ENCODE results near the gene FARS2.
A peak's percentile ranks its signal among the peaks of the same experiment; 100 is the strongest.
"Not testable (repeated sequence)": the region's sequence is repeated elsewhere in the genome, so short reads cannot be mapped to it uniquely, and the experiment has no call there.

FARS2 gene

DNA sequence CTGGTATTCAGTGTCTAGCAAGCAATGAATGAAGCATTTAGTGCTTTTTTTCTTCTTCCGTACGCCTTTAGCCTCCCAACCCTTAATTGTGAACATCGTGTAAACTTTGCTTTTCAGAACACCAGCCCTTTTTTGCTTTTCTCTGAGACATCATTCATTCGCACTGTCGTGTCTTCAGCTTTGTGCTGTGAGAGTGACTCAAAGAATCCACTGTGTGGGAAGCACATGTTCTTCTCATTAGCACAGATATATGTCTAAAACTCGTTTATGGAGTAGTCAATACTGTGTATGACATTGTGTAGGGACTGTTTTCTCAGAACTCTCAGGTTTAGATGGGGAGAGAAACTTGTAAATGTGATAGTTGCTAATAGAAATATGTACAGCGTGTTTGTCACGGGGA lies 279.1 kb downstream of the FARS2 start:
- Mint-ChIP-seq H3K27ac (peak overlapping the region; percentile 18), H3K4me3 (no peak overlapping the region), H3K36me3 (peaks cover 23% of the 10 kb centered on the region), H3K4me1 (ENCODE audit: low read depth) (peaks cover 14% of the 10 kb centered on the region), H3K27me3 (no peaks in the 10 kb centered on the region), H3K9me3 (ENCODE audit: low read depth) (no peaks in the 10 kb centered on the region)

DNA sequence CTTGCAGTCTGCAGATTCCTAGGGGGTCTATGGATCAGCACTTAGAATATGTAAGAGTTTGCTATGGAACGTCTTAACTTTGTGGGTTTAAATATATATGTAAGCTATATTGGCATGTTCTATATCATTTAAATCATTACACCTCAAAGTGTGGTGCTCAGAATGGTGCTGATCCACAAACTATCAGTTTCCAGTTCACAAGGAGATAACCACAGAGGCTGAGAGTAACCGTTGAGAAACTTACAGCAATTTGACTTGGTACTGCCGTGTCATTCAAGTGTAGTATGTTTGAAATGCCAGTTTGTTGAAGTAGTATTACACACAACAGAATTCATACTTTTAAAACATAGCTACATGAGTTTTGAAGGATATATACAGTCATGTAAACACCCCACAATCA lies 279.7 kb downstream of the FARS2 start:
- Mint-ChIP-seq H3K36me3 (peaks cover 22% of the 10 kb centered on the region), H3K4me3 (no peak overlapping the region), H3K4me1 (ENCODE audit: low read depth) (peaks cover 14% of the 10 kb centered on the region), H3K27me3 (no peaks in the 10 kb centered on the region), H3K9me3 (ENCODE audit: low read depth) (no peaks in the 10 kb centered on the region), H3K27ac (no peak overlapping the region)

DNA sequence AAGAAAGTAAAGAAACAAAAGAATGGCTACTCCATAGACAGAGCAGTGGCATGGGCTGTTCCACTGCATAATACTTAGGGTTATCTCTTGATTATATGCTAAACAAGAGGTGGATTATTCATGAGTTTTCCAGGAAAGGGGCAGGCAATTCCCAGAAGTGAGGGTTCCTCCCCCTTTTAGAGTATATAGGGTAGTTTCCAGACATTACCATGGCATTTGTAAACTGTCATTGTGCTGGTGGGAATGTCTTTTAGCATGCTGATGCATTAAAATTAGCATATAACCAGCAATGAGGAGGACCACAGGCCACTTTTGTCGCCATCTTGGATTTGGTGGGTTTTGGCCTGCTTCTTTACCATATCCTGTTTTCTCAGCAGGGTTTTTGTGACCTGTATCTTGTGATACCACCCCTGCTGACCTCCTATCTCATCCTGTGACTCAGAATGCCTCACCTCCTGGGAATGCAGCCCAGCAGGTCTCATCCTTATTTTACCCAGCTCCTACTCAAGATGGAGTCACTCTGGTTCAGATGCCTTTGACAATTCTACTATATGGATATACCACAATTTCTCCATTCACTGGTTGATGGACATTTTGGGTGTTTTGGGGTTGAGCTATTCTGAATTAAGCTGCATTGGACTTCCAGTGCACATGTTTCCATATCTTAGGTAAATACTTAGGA lies 280.6 kb downstream of the FARS2 start:
- H3K4me3 Mint-ChIP-seq = no peak overlapping the region
- H3K9me3 Mint-ChIP-seq (ENCODE audit: low read depth) = no peaks in the 10 kb centered on the region
- no peak overlapping the region for H3K27ac Mint-ChIP-seq
- peaks cover 14% of the 10 kb centered on the region for H3K4me1 Mint-ChIP-seq (ENCODE audit: low read depth)
- peaks cover 26% of the 10 kb centered on the region for H3K36me3 Mint-ChIP-seq
- no peaks in the 10 kb centered on the region for H3K27me3 Mint-ChIP-seq

DNA sequence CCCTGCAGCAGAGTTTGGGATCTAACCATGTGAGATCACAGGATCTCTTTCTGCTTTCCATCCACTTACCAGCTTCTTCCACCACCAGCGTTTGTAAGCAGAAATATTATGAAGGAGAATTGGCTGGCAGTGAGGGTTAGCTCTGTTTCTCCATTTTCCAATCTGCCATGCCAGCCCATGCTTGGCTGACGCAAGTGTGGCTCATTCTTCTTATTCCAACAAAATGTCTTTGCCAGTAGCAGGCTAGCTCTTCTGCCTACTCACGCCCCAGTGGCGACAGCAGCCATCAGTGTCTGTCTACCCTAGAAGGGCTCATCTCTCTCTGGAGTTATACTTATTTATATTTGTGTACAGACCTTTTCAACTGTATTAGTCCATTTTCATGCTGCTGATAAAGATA lies 286.2 kb downstream of the FARS2 start:
- Mint-ChIP-seq H3K4me1 (ENCODE audit: low read depth) (peaks cover 2% of the 10 kb centered on the region), H3K4me3 (no peak overlapping the region), H3K36me3 (peaks cover 45% of the 10 kb centered on the region)

DNA sequence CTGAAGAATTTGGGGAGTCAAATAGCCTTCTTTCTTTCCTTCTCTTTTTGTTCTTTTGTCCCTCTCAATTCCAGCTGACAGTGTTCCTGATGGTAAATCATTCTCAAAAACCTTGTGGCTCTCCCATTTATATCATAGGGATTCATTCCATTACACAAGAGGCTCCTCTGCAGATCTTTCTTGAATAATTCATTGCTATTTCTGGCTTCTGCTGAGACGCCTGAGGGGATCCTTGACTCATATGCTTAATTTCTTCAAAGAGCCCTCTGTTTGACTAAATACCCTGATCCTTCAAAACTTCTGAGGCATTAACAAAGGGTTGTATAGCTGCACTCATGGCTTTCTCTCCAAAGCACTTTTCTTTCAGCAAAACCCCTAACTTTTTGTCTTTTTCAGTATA lies 289.3 kb downstream of the FARS2 start:
- no peak overlapping the region for H3K4me3 Mint-ChIP-seq
- H3K27ac Mint-ChIP-seq = no peak overlapping the region
- H3K4me1 Mint-ChIP-seq (ENCODE audit: low read depth) = peaks cover 2% of the 10 kb centered on the region
- peaks cover 36% of the 10 kb centered on the region for H3K36me3 Mint-ChIP-seq
- no peaks in the 10 kb centered on the region for H3K27me3 Mint-ChIP-seq
- peaks cover 8% of the 10 kb centered on the region for H3K9me3 Mint-ChIP-seq (ENCODE audit: low read depth)

More for the DNA sequence above, 286.2 kb downstream of the FARS2 start:
- Mint-ChIP-seq H3K27ac (no peak overlapping the region), H3K9me3 (ENCODE audit: low read depth) (peaks cover 8% of the 10 kb centered on the region), H3K27me3 (no peaks in the 10 kb centered on the region)

DNA sequence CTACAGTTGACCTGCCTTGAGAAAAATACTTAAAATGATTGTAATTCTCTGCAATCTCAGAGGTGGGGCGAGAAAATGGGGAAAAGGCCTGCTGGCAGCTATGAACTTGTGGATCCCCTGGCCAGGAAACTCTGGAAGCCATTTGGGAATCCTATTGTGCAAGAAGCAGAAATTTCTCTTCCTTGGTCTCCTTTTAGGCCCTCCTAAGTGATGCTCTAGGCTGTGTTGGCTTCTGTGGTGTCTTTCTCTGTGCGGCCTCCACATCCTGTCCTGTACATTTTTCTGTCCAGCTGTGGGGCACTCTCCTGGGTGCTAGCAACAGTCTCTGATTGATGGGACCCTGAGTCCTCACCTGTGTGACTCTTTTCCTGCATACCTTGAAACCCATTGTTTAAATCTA lies 290.9 kb downstream of the FARS2 start:
- Mint-ChIP-seq H3K27me3 (no peaks in the 10 kb centered on the region), H3K4me3 (no peak overlapping the region), H3K36me3 (peaks cover 30% of the 10 kb centered on the region), H3K9me3 (ENCODE audit: low read depth) (peaks cover 8% of the 10 kb centered on the region), H3K27ac (no peak overlapping the region), H3K4me1 (ENCODE audit: low read depth) (peaks cover 2% of the 10 kb centered on the region)

DNA sequence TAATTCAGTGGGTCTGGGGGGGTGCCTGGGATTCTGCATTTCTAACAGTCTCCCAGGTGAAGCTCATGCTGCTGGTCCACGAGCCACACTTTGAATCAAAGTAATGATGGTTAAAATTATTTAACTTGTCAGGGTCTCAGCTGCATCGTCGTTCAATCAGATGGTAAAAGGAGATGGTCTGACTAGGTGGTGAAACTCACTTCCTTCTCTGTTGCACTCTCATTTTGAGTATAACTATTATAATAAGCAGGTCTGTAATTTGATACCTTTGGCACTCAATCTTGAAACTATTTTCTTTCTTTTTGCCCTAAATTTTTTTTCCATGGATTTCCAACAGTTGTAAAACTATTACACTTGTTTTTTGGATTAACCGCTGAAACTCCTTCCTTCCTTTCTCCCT lies 292.5 kb downstream of the FARS2 start:
- Mint-ChIP-seq H3K27ac (no peak overlapping the region), H3K27me3 (no peaks in the 10 kb centered on the region), H3K4me1 (ENCODE audit: low read depth) (peaks cover 4% of the 10 kb centered on the region), H3K36me3 (peaks cover 19% of the 10 kb centered on the region), H3K4me3 (no peak overlapping the region), H3K9me3 (ENCODE audit: low read depth) (peaks cover 8% of the 10 kb centered on the region)

DNA sequence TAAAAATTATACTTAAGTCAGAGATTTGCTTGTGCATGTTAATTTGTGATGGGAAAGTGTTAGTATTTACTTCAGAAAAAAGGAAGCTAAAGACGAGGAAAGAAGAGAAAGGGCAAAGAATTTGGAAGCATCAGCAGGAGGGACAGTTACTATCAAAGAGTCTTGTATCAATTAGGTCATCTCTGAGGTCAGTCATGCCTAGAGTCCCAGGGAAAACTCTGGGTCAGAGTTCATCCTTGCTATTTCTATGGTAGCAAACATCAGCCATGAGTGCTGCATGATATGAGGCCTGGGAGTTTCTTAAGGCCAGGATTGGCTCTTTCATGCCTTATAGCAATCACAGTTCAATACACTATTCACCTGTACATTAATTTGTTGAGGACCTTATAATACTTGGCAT lies 292.9 kb downstream of the FARS2 start:
- H3K36me3 Mint-ChIP-seq = peaks cover 18% of the 10 kb centered on the region
- no peak overlapping the region for H3K4me3 Mint-ChIP-seq
- peaks cover 3% of the 10 kb centered on the region for H3K4me1 Mint-ChIP-seq (ENCODE audit: low read depth)
- H3K27me3 Mint-ChIP-seq = no peaks in the 10 kb centered on the region
- H3K9me3 Mint-ChIP-seq (ENCODE audit: low read depth) = peaks cover 8% of the 10 kb centered on the region
- no peak overlapping the region for H3K27ac Mint-ChIP-seq

DNA sequence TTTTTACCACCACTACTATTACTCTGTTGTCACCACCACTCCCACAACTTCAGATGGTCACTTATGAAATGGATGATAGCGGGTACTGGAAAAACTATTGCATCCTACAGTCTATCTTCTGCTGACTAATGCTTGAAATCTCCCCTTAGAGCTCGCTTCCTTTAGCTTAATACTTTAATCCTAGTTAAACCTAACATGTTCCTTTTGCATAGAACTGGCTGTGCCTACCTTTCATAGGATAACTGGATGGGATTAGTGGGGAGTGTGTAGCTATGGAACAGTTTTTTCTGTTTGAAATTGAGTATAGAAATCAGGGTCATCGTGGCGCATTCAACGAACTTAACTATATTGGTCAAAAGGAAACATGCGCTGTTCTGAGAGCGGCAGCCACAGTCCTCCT lies 294.7 kb downstream of the FARS2 start:
- Mint-ChIP-seq H3K27me3 (no peaks in the 10 kb centered on the region), H3K9me3 (ENCODE audit: low read depth) (no peaks in the 10 kb centered on the region), H3K4me1 (ENCODE audit: low read depth) (peaks cover 2% of the 10 kb centered on the region)

DNA sequence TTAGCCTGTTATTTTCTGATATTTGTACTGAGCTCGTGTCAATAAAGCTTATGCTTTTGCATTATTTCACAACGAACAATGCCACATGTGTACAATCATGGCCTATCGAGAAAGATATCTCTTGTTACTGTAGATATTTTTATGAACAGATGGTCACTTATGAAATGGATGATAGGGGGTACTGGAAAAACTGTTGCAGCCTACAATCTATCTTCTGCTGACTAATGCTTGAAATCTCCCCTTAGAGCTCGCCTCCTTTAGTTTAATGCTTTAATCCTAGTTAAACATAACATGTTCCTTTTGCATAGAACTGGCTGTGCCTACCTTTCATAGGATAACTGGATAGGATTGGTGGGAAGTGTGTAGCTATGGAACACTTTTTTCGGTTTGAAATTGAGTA lies 296.2 kb downstream of the FARS2 start:
- Mint-ChIP-seq H3K4me3 (no peak overlapping the region), H3K27ac (no peak overlapping the region), H3K27me3 (no peaks in the 10 kb centered on the region), H3K4me1 (ENCODE audit: low read depth) (peaks cover 5% of the 10 kb centered on the region), H3K36me3 (peaks cover 10% of the 10 kb centered on the region), H3K9me3 (ENCODE audit: low read depth) (no peaks in the 10 kb centered on the region)

More for the DNA sequence above, 294.7 kb downstream of the FARS2 start:
- Mint-ChIP-seq H3K36me3 (peaks cover 9% of the 10 kb centered on the region), H3K4me3 (no peak overlapping the region), H3K27ac (no peak overlapping the region)

DNA sequence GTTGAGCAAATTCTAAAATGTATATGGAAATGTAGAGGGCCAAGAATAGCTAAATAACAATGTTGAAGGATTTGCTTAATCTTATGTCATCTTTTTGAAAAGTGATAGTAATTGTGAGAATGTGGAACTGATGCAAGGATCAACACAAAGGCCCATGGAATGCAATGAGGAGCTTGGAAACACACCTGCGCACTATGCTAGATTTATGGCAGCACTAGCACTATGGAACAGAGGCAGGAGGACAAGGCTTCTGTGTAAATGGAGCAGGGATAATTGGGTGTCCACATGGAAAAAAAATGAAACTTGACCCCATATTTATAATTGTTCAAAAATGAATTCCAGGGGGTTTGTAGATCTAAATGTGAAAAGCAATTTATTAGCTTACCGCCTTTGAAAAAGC lies 298.3 kb downstream of the FARS2 start:
- H3K36me3 Mint-ChIP-seq = peaks cover 10% of the 10 kb centered on the region
- peaks cover 7% of the 10 kb centered on the region for H3K4me1 Mint-ChIP-seq (ENCODE audit: low read depth)
- no peak overlapping the region for H3K4me3 Mint-ChIP-seq
- no peaks in the 10 kb centered on the region for H3K27me3 Mint-ChIP-seq
- no peak overlapping the region for H3K27ac Mint-ChIP-seq
- H3K9me3 Mint-ChIP-seq (ENCODE audit: low read depth) = peaks cover 3% of the 10 kb centered on the region

DNA sequence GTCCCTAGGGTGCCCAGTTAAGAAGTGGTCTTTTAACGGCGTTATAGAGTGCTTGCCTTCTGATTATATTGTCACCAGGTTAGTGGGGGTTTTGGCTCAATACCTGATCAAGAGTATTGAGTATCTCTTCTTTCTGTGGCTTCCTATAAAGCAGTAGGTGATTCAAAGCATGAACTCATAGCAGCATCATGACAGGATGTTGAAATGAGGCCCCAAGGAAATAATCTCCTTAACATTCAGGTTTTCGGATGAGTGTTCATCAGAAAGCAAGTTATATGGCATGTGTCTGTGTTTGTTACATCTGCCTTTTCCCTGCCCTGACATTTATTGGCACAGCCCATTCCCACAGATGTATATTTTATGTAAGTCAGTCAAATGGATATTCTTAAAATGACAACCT lies 301.0 kb downstream of the FARS2 start:
- H3K9me3 Mint-ChIP-seq (ENCODE audit: low read depth) = peaks cover 3% of the 10 kb centered on the region
- H3K36me3 Mint-ChIP-seq = peaks cover 13% of the 10 kb centered on the region
- H3K4me3 Mint-ChIP-seq = no peak overlapping the region
- H3K27ac Mint-ChIP-seq = no peak overlapping the region
- H3K27me3 Mint-ChIP-seq = no peaks in the 10 kb centered on the region
- H3K4me1 Mint-ChIP-seq (ENCODE audit: low read depth) = peaks cover 13% of the 10 kb centered on the region

DNA sequence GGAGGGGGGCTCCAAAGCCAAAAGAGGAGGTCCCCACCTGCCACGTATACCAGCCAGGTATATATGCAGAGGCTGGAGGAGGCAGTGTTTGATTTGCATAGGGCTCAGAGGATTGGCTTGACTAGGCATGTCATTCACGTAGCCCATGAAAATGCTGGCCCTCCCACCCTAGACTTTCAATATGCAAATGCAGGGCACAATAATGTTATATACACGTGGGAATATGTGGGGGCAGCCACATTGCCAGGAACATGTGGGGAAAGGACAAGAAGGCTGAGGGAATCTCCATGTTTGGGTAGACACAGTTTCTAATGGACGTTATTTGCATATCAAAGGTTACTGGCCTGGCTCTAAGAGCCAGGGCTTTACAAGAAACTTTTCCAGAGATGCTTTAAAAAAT lies 301.8 kb downstream of the FARS2 start:
- Mint-ChIP-seq H3K36me3 (peaks cover 13% of the 10 kb centered on the region), H3K27ac (no peak overlapping the region), H3K4me1 (ENCODE audit: low read depth) (peaks cover 19% of the 10 kb centered on the region), H3K4me3 (no peak overlapping the region), H3K27me3 (no peaks in the 10 kb centered on the region), H3K9me3 (ENCODE audit: low read depth) (peaks cover 3% of the 10 kb centered on the region)

DNA sequence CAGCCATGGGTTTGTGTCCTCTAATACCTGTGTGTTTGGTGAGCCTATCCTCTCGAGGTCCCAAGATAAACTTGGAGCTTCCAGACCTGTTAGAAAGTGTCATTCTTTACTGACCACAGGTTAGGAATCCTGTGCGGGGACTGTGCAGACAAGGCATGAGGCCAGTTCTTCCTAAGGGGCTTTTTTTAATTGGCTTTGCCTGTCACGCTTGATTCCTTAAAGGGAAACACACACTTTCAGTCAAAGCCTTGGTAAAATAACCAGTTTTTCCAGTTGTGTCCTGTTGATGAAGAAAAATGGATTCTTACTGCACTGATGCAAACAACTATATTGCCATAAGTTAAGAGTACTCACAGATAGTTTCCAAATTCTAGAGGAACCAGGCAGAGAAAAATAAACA lies 303.4 kb downstream of the FARS2 start:
- not testable (repeated sequence) for H3K4me3 Mint-ChIP-seq; H3K27ac Mint-ChIP-seq; H3K27me3 Mint-ChIP-seq; H3K9me3 Mint-ChIP-seq (ENCODE audit: low read depth)
- H3K36me3 Mint-ChIP-seq = peaks cover 13% of the 10 kb centered on the region
- H3K4me1 Mint-ChIP-seq (ENCODE audit: low read depth) = peaks cover 26% of the 10 kb centered on the region

DNA sequence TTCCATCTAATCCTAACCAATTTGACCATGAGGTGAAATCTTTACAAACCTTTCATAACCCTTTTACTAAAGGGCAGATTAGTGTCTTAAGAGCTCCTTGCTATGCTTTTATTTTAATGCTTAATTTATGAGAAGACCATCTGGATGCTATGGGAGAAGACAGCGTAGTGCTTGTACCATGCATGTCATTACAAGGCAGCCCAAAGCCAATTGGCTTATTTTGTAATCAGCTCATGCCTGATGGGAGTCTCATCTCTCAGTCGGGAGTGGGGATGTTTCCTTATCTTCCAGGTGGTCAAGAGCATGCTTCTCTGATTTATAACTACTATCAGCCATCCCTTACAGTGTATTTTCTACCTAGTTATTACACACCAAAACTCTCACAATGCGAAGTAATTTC lies 304.7 kb downstream of the FARS2 start:
- Mint-ChIP-seq H3K27me3 (no peaks in the 10 kb centered on the region), H3K36me3 (peaks cover 13% of the 10 kb centered on the region), H3K27ac (no peak overlapping the region), H3K9me3 (ENCODE audit: low read depth) (peaks cover 3% of the 10 kb centered on the region), H3K4me1 (ENCODE audit: low read depth) (peaks cover 26% of the 10 kb centered on the region), H3K4me3 (no peak overlapping the region)

DNA sequence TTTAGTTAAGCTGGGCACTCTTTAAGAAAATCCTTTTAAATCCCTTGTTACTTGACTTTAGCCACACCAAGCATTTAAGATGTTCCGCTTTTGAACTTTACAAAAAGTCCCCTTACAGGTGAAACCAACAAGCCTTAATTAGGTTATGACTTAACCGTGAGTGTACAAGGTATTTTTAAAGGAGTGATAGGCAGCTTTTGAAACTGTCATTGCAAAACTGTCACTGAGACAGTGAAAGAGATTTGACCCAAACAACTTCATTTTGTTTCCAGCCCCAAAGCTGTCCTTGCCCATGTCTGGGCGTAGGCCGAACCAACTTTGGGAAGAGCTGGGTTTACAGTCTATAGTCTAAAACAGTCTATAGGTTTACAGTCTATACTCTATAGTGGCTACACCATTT lies 305.4 kb downstream of the FARS2 start:
- Mint-ChIP-seq H3K4me1 (ENCODE audit: low read depth) (peaks cover 26% of the 10 kb centered on the region), H3K27me3 (no peaks in the 10 kb centered on the region), H3K27ac (no peak overlapping the region), H3K9me3 (ENCODE audit: low read depth) (peaks cover 3% of the 10 kb centered on the region), H3K36me3 (peaks cover 13% of the 10 kb centered on the region), H3K4me3 (no peak overlapping the region)
